AG04449 (cell line): Measurements from ENCODE around the gene PDZRN4.
"Not testable (repeated sequence)": the region's sequence is repeated elsewhere in the genome, so short reads cannot be mapped to it uniquely, and the experiment has no call there.

ENCODE experiments used
- CTCF ChIA-PET: fragments of 350-600 bp; formaldehyde crosslinking; extraction: SDS; loops from one replicate; lab custom pipeline; 2021; ENCODE audit warnings: antibody characterized with exemption; lab: Yijun Ruan, JAX
- POLR2A ChIA-PET: fragments of 400-600, 350-600 bp; formaldehyde crosslinking; extraction: SDS; loops from one replicate; lab custom pipeline; 2020; ENCODE audit warnings: antibody characterized with exemption, inconsistent platforms; lab: Yijun Ruan, JAX
- DNase-seq: peaks from one replicate; pipeline ENCODE4 v3.0.0-alpha.2; 2010; ENCODE audit warnings: low read depth, low spot score
- H3K4me3 ChIP-seq: 2 replicates; pipeline ENCODE4 v1.5.1; 2011; ENCODE audit warnings: low read depth, mild to moderate bottlenecking, control low read depth, low read length
- TF ChIP-seq, protein P1 (sequence below): IDR thresholded peaks from one replicate; pipeline ENCODE4 v1.5.1; 2011; ENCODE audit warnings: mild to moderate bottlenecking, moderate library complexity, low read length, control low read depth, inconsistent platforms; ENCODE audit not compliant: insufficient read depth; ENCODE audit errors: missing control alignments

The PDZRN4 gene

DNA sequence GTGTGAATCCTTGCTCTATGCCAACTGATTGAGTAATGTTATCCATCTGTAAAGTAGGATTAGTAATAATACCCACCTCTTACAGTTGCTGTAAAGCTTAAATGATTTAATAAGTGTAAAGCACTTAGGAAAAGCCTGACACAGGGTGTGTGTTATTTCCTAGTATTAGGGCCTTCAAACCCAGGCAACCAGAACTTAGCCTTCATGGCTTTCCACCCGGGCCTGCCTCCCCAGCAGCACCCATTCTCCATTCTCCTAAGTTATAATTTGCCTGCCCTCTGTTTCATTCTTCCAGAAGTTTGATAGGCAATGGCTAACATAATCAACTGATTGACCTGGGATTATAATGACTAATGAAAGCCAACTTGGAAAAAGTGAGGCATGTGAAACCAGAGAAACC lies 20.4 kb upstream of the PDZRN4 start:
- TF ChIP-seq, protein P1, sequence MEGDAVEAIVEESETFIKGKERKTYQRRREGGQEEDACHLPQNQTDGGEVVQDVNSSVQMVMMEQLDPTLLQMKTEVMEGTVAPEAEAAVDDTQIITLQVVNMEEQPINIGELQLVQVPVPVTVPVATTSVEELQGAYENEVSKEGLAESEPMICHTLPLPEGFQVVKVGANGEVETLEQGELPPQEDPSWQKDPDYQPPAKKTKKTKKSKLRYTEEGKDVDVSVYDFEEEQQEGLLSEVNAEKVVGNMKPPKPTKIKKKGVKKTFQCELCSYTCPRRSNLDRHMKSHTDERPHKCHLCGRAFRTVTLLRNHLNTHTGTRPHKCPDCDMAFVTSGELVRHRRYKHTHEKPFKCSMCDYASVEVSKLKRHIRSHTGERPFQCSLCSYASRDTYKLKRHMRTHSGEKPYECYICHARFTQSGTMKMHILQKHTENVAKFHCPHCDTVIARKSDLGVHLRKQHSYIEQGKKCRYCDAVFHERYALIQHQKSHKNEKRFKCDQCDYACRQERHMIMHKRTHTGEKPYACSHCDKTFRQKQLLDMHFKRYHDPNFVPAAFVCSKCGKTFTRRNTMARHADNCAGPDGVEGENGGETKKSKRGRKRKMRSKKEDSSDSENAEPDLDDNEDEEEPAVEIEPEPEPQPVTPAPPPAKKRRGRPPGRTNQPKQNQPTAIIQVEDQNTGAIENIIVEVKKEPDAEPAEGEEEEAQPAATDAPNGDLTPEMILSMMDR = no peak
- no peak overlapping the region for H3K4me3 ChIP-seq
- POLR2A ChIA-PET = no interaction called here
- CTCF ChIA-PET = no interaction called here
- no peak for DNase-seq

DNA sequence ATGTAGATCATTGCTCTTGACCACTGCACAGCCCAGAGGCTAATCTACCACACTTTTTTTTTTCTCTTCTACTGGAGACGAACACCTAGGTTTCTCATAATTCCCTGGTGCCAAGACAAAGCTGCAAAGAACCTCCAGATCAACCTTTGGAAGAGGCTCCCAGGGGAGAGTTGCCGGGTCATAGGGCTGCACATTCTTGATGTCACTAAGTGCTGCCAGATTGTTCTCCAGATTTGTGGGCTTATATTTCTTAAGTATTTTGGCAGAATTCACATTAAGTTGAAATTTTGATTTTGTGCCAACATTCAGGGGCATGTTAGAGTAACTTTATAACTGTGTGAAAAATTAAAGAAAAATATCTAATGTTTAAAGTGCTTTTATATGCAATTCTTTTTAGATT lies 13.5 kb upstream of the PDZRN4 start:
- ChIA-PET CTCF (no interaction called here), POLR2A (no interaction called here)
- H3K4me3 ChIP-seq = no peak overlapping the region
- no peak for DNase-seq
- TF ChIP-seq, protein P1 = no peak

DNA sequence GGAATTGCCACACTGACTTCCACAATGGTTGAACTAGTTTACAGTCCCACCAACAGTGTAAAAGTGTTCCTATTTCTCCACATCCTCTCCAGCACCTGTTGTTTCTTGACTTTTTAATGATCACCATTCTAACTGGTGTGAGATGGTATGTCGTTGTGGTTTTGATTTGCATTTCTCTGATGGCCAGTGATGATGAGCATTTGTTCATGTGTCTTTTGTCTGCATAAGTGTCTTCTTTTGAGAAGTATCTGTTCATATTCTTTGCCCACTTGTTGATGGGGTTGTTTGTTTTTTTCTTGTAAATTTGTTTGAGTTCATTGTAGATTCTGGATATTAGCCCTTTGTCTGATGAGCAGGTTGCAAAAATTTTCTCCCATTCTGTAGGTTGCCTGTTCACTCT lies 8.6 kb upstream of the PDZRN4 start:
- H3K4me3 ChIP-seq, CTCF ChIA-PET, POLR2A ChIA-PET, DNase-seq: not testable (repeated sequence)

DNA sequence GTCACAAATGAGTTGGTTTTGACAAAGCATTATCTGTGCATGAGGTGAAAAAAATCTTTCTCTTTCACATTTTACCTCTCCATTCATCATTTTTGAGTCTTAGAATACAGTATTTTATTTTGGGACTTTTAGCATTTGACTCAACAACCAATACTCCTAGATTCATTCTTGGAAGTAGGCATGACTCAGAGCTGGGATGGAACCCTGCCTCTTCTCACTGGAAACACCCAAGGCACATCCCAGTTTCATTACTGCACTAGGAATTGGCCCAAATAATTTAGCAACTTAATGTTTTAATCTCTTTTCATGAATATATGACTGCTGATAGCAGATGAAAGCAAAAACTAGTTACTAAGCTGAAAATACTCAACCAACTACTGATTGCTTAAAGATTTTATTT lies 3.3 kb upstream of the PDZRN4 start:
- CTCF ChIA-PET = no interaction called here
- H3K4me3 ChIP-seq = no peak overlapping the region
- POLR2A ChIA-PET = no interaction called here
- no peak for DNase-seq
- TF ChIP-seq, protein P1 = no peak

DNA sequence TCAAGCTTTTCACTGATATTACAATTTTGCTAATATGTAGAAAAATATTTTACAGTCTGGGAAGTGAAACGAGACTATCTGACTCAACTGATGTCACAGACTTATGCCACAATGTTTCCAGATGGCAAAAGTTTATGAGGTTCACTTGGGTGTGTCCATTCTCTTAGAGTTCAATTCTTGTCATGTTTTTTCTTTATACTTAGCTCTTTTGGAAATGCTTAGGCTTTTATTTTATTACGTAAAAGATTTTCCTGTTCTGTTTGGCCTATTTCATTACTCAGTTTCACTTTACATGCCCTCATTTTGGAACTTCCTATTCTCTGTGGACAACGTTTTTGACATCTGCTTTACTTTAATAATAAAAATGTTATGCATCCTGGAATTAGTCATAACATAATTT lies 2.1 kb upstream of the PDZRN4 start:
- POLR2A ChIA-PET = no interaction called here
- TF ChIP-seq, protein P1 = no peak
- no peak overlapping the region for H3K4me3 ChIP-seq
- CTCF ChIA-PET = no interaction called here
- no peak for DNase-seq

DNA sequence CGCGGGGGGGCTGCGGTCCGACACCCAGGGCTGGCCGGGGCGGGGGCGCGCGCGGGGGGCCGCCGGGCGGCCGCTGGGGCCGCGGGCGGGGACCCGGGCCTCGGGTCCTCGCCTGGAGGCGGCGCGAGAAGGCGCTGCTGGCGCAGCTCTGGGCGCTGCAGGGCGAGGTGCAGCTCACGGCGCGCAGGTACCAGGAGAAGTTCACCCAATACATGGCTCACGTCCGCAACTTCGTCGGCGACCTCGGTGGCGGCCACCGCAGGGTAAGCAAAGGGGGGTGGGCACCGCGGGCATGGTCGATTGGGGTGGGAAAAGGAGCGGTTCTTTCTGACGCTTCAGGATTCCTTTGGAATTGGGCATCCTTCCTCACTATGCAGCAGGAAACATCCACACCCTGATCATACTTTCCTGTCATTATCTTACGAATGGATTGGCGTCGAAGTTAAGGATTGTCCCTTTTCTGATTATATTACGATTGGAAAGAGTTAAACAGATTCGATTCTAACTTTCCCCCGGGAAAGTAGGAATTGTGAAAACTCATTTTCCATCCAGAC lies 798 bp downstream of the PDZRN4 start:
- DNase-seq = no peak
- no peak overlapping the region for H3K4me3 ChIP-seq
- ChIA-PET CTCF (no interaction called here), POLR2A (no interaction called here)
- TF ChIP-seq, protein P1 = no peak
